ENCODE data around the gene KRTAP6-3.

KRTAP6-3 gene

GRCh38 chr21:30628109-30628508 is 35.9 kb downstream of the KRTAP6-3 start:
- DNase-seq: no peak

GRCh38 chr21:30629200-30629599 is 37.0 kb downstream of the KRTAP6-3 start:
- DNase-seq: no peak

DNA sequence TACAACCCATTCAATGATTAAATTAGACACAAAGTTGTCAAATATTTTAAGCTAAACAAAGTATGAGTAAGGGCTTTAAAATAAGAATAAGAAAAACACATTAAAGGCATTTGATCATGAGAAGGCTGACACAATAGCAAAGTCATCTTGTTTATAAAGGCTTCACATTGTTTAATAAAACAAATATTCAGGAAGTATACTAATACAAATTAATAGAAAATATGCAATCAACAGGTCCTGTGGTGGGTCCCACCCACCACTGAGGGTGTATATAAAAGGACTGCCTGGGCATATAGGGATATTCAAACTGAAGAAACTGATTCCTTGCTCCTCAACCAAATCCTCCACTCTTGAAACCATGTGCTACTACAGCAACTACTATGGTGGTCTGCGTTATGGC is 42.7 kb downstream of the KRTAP6-3 start, which contains the start of gene KRTAP20-2:
Gene KRTAP20-2 (plus strand): TSS at position 301 of the 400 bp plus-strand sequence. CDS start 58 bp downstream, at position 359.
- no peak for DNase-seq

GRCh38 chr21:30638686-30639085 is 46.4 kb downstream of the KRTAP6-3 start:
- no peak for DNase-seq

DNA sequence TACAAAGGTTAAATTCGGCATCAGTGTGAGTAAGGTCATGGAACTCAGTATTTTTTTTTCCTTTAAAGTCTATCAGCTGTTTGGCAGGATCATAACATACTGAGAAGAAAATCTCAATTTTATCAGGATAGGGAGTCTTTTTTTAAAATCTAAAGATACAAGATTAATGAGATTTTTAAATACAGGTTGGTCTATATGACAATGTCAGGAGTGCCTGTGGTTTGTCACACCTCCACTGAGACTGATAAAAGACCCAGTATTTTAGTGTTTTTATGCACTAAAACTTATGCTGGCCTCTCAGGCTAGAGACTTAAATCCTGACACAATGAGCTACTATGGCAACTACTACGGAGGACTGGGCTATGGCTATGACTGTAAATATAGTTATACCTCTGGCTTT is 50.3 kb downstream of the KRTAP6-3 start, which contains the start of gene KRTAP20-3:
Gene KRTAP20-3 (plus strand): TSS at position 301 of the 400 bp plus-strand sequence.
- DNase-seq: no peak

All from CD4-positive, alpha-beta T cell treated with Interleukin-15 for 1 hour (primary cell).